ENCODE results near the gene SLFN13.
"Not testable (repeated sequence)": the region's sequence is repeated elsewhere in the genome, so short reads cannot be mapped to it uniquely, and the experiment has no call there.

SLFN13 gene

GRCh38 chr17:35406568-35406967 lies 42.0 kb downstream of the SLFN13 start:
- Mint-ChIP-seq H3K27me3 (no peaks in the 10 kb centered on the region), H3K36me3 (peaks cover 11% of the 10 kb centered on the region), H3K4me1 (peaks cover 16% of the 10 kb centered on the region), H3K27ac (no peak overlapping the region), H3K4me3 (no peak overlapping the region), H3K9me3 (no peaks in the 10 kb centered on the region)

DNA sequence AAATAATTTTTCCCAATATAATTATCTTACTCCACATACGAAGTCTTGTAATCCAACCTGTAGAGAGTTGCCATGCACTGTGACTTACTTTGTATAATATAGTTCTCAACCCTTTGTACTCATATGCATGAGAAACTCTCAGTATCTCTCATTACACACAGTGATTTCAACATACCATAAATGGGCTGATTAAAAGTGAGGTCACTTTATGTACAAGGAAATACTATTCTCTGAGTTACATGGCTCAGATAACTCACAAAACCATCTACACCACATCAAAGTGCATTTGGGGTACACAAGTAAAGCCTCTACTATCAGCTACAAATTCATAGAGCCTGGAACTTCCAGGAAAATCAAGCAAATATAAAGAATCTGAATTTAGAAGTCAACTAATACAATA lies 44.2 kb downstream of the SLFN13 start:
- Mint-ChIP-seq H3K4me3 (no peak overlapping the region), H3K27me3 (no peaks in the 10 kb centered on the region), H3K36me3 (peaks cover 4% of the 10 kb centered on the region), H3K4me1 (peaks cover 22% of the 10 kb centered on the region), H3K27ac (no peak overlapping the region), H3K9me3 (no peaks in the 10 kb centered on the region)

GRCh38 chr17:35393783-35394182 lies 54.8 kb downstream of the SLFN13 start:
- not testable (repeated sequence) for H3K4me1 Mint-ChIP-seq, H3K27me3 Mint-ChIP-seq, H3K9me3 Mint-ChIP-seq, H3K27ac Mint-ChIP-seq, H3K4me3 Mint-ChIP-seq, H3K36me3 Mint-ChIP-seq

DNA sequence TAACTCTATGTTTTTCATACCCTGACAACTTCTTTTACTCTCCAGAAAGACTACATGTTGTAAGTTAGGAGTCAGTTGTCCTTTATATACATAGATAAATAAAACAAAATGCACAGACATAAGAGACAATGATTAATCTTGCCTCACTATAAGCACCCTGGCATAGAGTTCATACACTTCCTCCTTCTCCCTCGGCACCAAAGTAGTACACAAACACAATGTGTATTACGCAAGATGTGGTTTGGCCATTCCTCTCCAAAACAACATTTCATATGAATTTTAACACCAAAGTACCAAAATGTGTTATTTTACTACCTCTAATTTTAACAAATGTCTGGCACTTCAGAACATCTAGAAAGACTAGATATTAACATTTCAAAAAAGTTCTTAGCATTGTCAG lies 57.9 kb downstream of the SLFN13 start:
- Mint-ChIP-seq H3K36me3 (peaks cover 1% of the 10 kb centered on the region), H3K4me1 (peaks cover 6% of the 10 kb centered on the region), H3K9me3 (no peaks in the 10 kb centered on the region), H3K27ac (no peak overlapping the region), H3K27me3 (no peaks in the 10 kb centered on the region), H3K4me3 (no peak overlapping the region)

GRCh38 chr17:35390156-35390555 lies 58.4 kb downstream of the SLFN13 start:
- H3K9me3 Mint-ChIP-seq, result no peaks in the 10 kb centered on the region
- H3K36me3 Mint-ChIP-seq, result peaks cover 1% of the 10 kb centered on the region
- H3K27ac Mint-ChIP-seq, result no peak overlapping the region
- no peak overlapping the region for H3K4me3 Mint-ChIP-seq
- peaks cover 6% of the 10 kb centered on the region for H3K4me1 Mint-ChIP-seq
- H3K27me3 Mint-ChIP-seq, result no peaks in the 10 kb centered on the region

GRCh38 chr17:35387496-35387895 lies 61.1 kb downstream of the SLFN13 start:
- H3K27ac Mint-ChIP-seq, result no peak overlapping the region
- no peaks in the 10 kb centered on the region for H3K4me1 Mint-ChIP-seq
- H3K9me3 Mint-ChIP-seq, result no peaks in the 10 kb centered on the region
- H3K27me3 Mint-ChIP-seq, result no peaks in the 10 kb centered on the region
- H3K36me3 Mint-ChIP-seq, result peaks cover 3% of the 10 kb centered on the region
- H3K4me3 Mint-ChIP-seq, result no peak overlapping the region
